ENCODE measurements around the gene DTD1.

The DTD1 gene

DNA sequence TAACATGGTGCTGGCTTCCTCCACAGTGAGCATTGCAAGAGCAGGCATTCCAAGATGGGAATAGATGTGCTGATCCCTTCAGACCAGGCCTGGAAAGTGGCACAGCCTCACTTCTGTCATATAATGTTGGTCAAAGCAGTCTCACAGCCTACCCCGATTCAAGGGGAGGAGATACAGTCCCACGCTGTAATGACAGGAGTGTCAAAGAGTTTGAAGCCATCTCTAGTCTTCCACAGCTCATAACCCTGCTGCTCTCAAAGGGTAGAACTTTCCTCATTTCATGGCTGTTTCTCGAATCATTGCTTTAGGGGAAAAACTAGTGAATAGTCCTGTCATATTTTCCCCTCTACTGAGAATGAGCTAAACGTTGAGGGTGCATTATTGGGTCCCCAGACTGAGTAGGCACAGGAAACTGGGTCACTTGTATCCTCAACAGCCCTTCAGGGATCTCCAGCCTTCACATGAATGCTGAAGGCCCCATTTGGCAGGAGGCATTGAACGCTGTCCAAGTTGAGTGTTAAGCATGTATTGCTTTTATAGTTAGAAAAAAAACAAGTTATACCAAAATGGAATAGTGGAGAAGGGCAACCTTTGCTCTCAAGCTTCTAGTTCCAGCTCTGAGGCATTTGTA lies 27.3 kb downstream of the DTD1 start:
- no peak for DNase-seq

DNA sequence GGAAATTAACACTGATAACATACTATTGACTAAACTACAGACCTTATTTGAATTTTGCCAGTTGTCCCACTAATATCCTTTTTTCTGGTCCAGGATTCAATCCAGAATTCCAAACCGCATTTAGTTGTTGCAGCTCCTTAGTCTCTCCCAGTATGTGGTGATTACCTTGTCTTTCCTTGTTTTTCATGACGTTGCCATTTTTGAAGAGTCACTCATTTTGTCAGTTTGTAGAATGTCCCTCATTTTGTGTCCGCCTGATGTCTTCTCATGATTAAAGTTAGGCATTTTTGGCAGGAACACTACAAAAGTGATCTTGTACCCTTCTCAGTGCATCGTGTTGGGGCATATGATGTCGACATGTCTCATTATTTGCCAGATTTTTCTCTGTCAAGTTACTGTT lies 33.1 kb downstream of the DTD1 start:
- no peak for DNase-seq

DNA sequence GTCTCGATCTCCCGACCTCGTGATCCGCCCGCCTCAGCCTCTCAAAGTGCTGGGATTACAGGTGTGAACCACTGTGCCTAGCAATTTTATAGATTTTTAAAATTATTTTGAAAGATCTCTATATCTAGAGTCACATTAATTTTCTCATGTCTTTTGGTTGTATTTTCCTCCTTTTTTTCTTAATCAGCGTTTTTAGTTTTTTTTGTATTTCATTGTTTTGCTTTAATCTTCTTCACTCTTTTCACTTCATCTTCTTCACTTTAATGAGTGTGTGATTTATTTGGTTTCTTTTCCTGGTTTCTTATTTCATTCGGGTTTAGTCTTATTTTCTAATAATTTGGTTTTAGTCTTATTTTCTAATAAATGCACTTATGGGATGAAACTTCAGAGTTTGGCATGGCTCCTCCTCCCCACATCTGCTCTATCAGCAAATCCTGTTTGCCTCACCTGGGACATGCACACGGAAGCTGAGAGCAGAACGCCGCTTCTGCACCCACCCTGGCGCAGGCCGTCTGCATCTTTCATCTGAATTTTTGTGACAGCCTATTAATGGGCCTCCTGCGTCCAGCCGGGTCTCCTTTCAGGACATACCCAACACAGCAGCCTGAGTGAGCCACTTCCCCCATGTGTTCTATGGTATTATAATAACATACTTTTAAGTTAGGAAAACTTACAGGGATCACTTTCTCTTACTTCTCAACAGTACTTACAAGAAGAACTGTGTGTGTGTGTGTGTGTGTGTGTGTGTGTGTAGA lies 35.5 kb downstream of the DTD1 start:
- no peak for DNase-seq

DNA sequence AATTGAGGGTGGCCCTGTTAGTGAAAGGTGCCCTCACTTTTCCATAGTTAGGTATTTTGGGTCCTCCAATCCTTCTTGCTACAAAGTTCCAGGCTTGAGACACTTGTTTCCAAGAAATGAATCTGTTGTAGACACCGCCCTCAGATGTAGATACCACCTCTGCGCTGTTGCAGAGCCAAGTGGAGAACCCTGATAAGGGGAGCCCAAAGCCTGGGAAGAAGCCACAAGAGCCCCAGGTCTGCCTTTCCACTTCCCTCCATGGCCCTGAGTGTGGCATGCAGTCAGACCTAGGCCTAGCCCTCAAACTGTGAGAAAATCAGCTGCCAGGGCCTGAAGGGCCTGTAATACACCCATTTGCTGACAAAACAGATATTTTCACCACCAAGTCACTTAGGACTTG lies 37.1 kb downstream of the DTD1 start:
- no peak for DNase-seq

GRCh38 chr20:18625907-18626655 lies 38.2 kb downstream of the DTD1 start:
- DNase-seq: no peak

GRCh38 chr20:18628330-18628920 lies 40.6 kb downstream of the DTD1 start:
- no peak for DNase-seq

DNA sequence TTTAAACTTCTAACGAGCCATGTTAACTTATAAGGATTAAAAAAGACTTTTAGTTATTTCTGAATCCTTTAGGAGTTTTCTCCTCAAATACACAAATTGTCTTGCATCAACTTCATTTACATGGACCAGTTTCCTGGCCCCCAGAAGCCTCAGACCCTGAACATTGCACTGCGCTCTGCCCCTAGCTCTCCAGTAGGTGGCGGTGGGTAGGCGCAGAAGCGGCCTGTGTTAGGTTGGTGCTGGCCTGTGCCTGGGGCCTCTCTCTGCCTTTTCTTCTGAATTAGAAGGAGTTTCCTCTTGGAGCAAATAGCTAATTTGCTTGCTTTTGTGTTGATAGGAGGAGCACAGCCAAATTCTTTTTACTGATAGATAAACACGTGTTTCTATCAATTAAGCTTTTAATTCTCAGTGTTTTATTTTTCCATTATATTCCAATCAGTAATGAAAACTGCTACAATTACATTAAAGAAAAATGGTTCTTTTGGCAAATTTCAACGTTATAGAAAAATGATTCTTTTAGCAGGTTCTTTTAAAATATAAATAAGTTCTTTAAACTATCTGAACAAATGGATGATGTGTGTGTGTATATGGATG lies 44.4 kb downstream of the DTD1 start:
- DNase-seq: peak; percentile 62

DNA sequence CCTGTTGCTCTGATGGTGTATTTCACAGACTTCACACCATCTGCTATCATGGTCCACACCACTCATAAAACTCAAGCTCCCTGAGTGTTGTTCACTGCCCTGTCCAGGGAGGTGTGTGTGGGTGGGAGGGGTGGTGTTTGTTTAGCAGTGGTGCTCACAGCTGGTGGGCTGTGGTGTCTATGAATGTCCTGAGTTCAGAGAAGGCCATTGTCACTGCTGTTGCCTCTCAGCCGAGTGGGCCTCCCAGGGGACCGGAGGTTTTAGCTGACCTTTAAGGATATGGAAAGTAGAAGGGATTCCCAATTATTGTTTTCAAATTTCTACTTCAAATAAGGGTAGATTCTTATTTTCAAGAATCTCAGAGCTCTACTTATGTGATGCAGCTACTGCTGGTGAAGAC lies 45.6 kb downstream of the DTD1 start:
- no peak for DNase-seq

- no peak for DNase-seq
Observed at GRCh38 chr20:18634501-18634900, 46.6 kb downstream of the DTD1 start.

- DNase-seq: no peak
Observed at GRCh38 chr20:18635380-18635779, 47.5 kb downstream of the DTD1 start.

GRCh38 chr20:18637224-18637623 lies 49.4 kb downstream of the DTD1 start:
- DNase-seq: no peak

GRCh38 chr20:18638768-18639167 lies 50.9 kb downstream of the DTD1 start:
- peak; percentile 15 for DNase-seq

DNA sequence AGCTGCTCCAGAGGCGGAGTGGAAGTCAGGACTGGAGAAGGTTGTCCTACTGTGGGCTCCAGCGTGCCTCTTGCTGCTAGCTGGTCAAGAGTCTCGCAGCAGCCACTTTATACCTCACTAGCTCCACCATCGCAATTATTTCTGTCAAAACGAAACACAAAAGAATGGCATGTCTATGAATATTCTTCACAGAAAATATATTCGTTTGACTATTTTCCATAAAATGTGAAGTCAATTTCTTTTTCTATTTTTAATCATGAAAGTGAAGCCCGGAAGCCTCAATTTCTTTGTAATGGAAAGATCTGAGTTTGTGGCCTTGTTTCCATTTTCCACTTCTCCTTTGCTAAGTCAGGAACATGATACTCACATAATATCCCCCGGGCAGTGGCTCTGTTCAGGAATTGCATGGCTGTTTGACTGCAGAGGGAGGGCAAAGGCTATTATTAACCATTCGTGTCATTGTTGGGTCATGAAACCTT lies 51.7 kb downstream of the DTD1 start:
- DNase-seq: peak; percentile 36

DNA sequence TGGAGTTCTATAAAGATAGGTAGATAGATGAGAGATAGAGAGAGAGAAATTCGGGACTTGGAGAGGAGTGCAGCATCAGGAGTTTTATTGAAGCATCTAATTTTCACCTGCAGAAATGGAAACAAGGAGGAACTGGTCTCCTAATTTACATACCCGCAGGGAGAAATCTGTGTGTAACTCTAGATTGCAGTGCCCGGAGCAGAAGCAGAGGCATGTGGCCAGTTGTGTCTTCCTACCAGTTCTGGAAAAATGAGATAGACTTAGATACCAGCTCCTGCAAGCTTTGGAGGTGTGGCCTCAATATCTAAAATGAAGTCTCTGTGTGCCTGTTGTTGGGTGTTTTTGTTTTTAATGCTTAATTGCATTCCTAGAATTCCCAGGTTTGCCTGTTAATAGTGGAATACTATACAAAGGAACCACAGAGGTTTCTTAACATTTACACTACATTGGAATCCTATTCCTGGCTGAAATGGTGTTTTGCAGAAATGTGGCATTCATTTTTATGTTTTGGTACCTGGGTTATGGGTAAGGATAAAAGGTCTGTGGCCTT lies 57.4 kb downstream of the DTD1 start:
- DNase-seq: no peak

GRCh38 chr20:18645851-18646250 lies 58.0 kb downstream of the DTD1 start:
- DNase-seq: peak; percentile 55

- no peak for DNase-seq
Observed at GRCh38 chr20:18647777-18648176, 59.9 kb downstream of the DTD1 start.

DNA sequence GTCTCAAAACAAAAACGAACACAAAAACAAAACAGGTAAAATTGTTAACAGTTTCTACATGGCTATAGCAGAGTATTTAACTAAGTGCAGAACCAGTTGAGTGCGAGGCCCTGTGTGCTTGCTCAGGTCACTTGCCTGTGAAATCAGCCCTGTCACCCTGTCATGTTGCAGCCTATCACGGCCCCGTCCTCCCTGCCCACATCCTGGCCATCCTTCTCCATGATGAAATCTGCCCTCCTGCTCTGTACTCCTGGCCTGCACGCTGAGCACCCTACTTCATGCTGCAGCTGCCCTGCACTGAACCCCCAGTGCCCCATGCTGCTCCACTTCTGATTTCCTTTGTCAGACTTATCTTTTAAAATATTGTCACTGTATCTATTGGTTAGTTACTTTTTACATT lies 62.4 kb downstream of the DTD1 start:
- DNase-seq: no peak

DNA sequence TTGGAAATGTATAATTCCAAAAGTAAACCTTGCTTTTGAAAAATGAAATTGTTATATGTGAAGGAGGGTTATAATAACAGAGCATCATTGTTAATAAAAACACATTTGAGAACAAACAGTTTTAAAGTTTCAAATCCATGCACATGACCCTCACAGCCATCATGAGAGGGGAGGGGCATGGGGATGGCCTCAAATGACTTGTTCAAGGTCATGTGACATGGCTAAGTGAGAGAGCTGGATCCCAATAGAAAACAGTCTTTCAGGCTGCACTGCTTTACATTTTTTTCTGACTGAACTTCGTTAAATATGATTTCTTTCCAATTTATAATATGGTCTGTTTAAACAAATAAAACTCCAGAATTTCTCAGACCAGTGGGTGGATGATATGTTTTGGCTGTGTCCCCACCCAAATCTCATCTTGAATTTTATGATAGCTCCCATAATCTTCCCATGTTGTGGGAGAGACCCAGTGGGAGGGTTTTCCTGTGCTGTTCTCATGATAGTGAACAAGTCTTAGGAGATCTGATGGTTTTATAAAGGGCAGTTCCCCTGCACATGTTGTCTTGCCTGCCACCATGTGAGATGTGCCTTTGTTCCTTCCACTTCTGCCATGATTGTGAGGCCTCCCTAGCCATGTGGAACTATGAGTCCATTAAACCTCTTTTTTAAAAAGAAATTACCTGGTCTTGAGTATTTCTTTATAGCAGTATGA lies 66.0 kb downstream of the DTD1 start:
- no peak for DNase-seq

GRCh38 chr20:18654448-18654773 lies 66.6 kb downstream of the DTD1 start:
- no peak for DNase-seq

GRCh38 chr20:18657575-18657974 lies 69.7 kb downstream of the DTD1 start:
- peak; percentile 52 for DNase-seq

DNA sequence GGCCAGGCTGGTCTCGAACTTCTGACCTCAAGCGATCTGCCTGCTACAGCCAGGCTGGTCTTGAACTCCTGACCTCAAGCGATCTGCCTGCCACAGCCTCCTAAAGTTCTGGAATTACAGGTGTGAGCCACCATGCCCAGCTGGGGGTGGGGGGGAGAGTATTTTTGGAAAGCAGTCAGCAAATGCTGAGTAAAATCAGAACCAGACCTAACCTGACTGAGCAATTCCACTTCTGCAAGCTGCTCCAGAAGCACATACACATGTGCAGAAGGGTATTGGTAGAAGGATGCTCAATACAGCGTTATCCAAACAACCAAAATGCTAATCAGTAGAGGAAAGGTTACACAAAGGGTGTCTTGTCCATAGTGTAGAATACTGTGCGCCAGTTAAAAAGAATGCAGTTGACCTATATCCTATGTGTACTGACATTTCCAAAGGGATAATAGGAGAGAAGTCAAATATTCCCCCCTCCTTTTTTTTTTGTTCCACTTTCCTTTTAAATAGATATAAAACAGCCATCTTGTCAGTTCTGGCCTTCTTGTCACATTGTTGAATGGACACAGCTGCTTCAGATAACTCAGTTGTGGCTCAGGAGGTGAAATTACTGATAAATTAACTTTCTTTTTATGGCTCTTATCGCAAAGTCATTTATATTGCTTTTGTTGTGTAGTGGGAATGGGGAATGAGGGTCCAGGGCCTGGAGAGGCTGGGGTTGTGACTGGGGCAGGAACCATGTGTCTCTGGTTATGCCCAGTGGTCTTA lies 74.6 kb downstream of the DTD1 start:
- DNase-seq: no peak
